ENCODE results near the gene DEXI.

DEXI gene

GRCh38 chr16:10965440-10966061 is 23.3 kb upstream of the DEXI start:
- TF ChIP-seq FOXK2 (IDR thresholded peaks at IDR 0.05) (no peak), LEF1 (IDR thresholded peaks at IDR 0.05; ENCODE audit: borderline replicate concordance) (no peak), ELF4 (IDR thresholded peaks at IDR 0.05) (no peak), FOXM1 (IDR thresholded peaks at IDR 0.05; ENCODE audit: borderline replicate concordance) (no peak), PKNOX1 (IDR thresholded peaks at IDR 0.05) (no peak), FOXA1 (IDR thresholded peaks at IDR 0.05) (no peak), ZNF384 (IDR thresholded peaks at IDR 0.05) (no peak), BHLHE40 (IDR thresholded peaks at IDR 0.05; ENCODE audit: borderline replicate concordance) (no peak), ARNT (IDR thresholded peaks at IDR 0.05) (no peak), SUZ12 (IDR thresholded peaks at IDR 0.05) (no peak), TARDBP (IDR thresholded peaks at IDR 0.05) (no peak), NFRKB (IDR thresholded peaks at IDR 0.05) (no peak), CTBP1 (IDR thresholded peaks at IDR 0.05; ENCODE audit: borderline replicate concordance) (no peak), HDGF (IDR thresholded peaks at IDR 0.05; ENCODE audit: borderline replicate concordance) (no peak), SP1 (IDR thresholded peaks at IDR 0.05) (no peak), L3MBTL2 (conservative IDR thresholded peaks at IDR 0.05) (no peak)
- POLR2A ChIA-PET: no interaction called here
- CTCF ChIA-PET: interaction anchor here (1.6 to 2.0 kb wide), 2 partner anchors 290 to 440 kb away, joined by 3 to 11 read pairs; partner anchors contain the start of gene SOCS1
- no peak for DNase-seq (ENCODE audit: extremely low spot score)

- CTCF ChIA-PET: interaction anchor here (1.3 to 2.0 kb wide), 4 partner anchors 10 to 440 kb away, joined by 3 to 11 read pairs (median 6); partner anchors contain the start of gene SOCS1
- POLR2A ChIA-PET: interaction anchor here (0.8 to 2.3 kb wide), 2 partner anchors 291 to 391 kb away, joined by 3 to 7 read pairs; partner anchors contain the start of gene SOCS1
- TF ChIP-seq TARDBP (IDR thresholded peaks at IDR 0.05) (no peak), L3MBTL2 (conservative IDR thresholded peaks at IDR 0.05) (no peak), ARNT (IDR thresholded peaks at IDR 0.05) (no peak), SP1 (IDR thresholded peaks at IDR 0.05) (no peak), CTBP1 (IDR thresholded peaks at IDR 0.05; ENCODE audit: borderline replicate concordance) (no peak), ZNF384 (IDR thresholded peaks at IDR 0.05) (no peak)
- no peak for DNase-seq (ENCODE audit: extremely low spot score)
These were observed 22.6 kb upstream of the DEXI start for GRCh38 chr16:10964891-10965326.

- CTCF ChIA-PET: interaction anchor here (0.6 to 2.0 kb wide), 10 partner anchors 10 to 848 kb away, joined by 3 to 11 read pairs (median 4); partner anchors contain the start of gene SOCS1
- TF ChIP-seq ELF4 (IDR thresholded peaks at IDR 0.05) (no peak), PKNOX1 (IDR thresholded peaks at IDR 0.05) (peak; percentile 36; the same call in 1 of the 2 replicates)
- POLR2A ChIA-PET: interaction anchor here (0.8 to 2.3 kb wide), 2 partner anchors 291 to 392 kb away, joined by 3 to 7 read pairs; partner anchors contain the start of gene SOCS1
- DNase-seq (ENCODE audit: extremely low spot score): peak; percentile 83
These were observed 22.0 kb upstream of the DEXI start for GRCh38 chr16:10964039-10964890.

GRCh38 chr16:10961231-10961630 is 19.0 kb upstream of the DEXI start:
- CTCF ChIA-PET: interaction anchor here (0.7 kb wide), 1 partner anchor 29 kb away, joined by 4 read pairs; no protein-coding TSS in a partner anchor
- DNase-seq (ENCODE audit: extremely low spot score): no peak
- POLR2A ChIA-PET: no interaction called here

GRCh38 chr16:10959161-10959560 is 16.9 kb upstream of the DEXI start:
- ChIA-PET POLR2A (no interaction called here), CTCF (interaction anchor here (1.6 kb wide), 1 partner anchor 12 kb away, joined by 5 read pairs; no protein-coding TSS in a partner anchor)
- no peak for TF ChIP-seq FOXM1 (IDR thresholded peaks at IDR 0.05; ENCODE audit: borderline replicate concordance)
- no peak for TF ChIP-seq CTBP1 (IDR thresholded peaks at IDR 0.05; ENCODE audit: borderline replicate concordance)
- TF ChIP-seq FOXK2 (IDR thresholded peaks at IDR 0.05): no peak
- no peak for TF ChIP-seq BHLHE40 (IDR thresholded peaks at IDR 0.05; ENCODE audit: borderline replicate concordance)
- TF ChIP-seq NFRKB (IDR thresholded peaks at IDR 0.05): no peak
- TF ChIP-seq L3MBTL2 (conservative IDR thresholded peaks at IDR 0.05): no peak
- TF ChIP-seq SUZ12 (IDR thresholded peaks at IDR 0.05): no peak
- no peak for TF ChIP-seq PKNOX1 (IDR thresholded peaks at IDR 0.05)
- no peak for DNase-seq (ENCODE audit: extremely low spot score)

More at GRCh38 chr16:10961231-10961630, 19.0 kb upstream of the DEXI start:
- TF ChIP-seq ZNF384 (IDR thresholded peaks at IDR 0.05) (no peak), TARDBP (IDR thresholded peaks at IDR 0.05) (no peak), SUZ12 (IDR thresholded peaks at IDR 0.05) (no peak), ELF4 (IDR thresholded peaks at IDR 0.05) (no peak), NFRKB (IDR thresholded peaks at IDR 0.05) (no peak), FOXK2 (IDR thresholded peaks at IDR 0.05) (no peak), FOXM1 (IDR thresholded peaks at IDR 0.05; ENCODE audit: borderline replicate concordance) (no peak), L3MBTL2 (conservative IDR thresholded peaks at IDR 0.05) (no peak), LEF1 (IDR thresholded peaks at IDR 0.05; ENCODE audit: borderline replicate concordance) (no peak), CTBP1 (IDR thresholded peaks at IDR 0.05; ENCODE audit: borderline replicate concordance) (no peak), FOXA1 (IDR thresholded peaks at IDR 0.05) (no peak), ARNT (IDR thresholded peaks at IDR 0.05) (no peak), PKNOX1 (IDR thresholded peaks at IDR 0.05) (no peak), BHLHE40 (IDR thresholded peaks at IDR 0.05; ENCODE audit: borderline replicate concordance) (no peak), SP1 (IDR thresholded peaks at IDR 0.05) (no peak), HDGF (IDR thresholded peaks at IDR 0.05; ENCODE audit: borderline replicate concordance) (no peak)
